Activated T-cell treated with anti-CD3 and anti-CD28 coated beads, Interleukin-2, amount 50 U/mL, for 1 hour (primary cell): Measurements from ENCODE around the gene PLP2.
"Not testable (repeated sequence)": the region's sequence is repeated elsewhere in the genome, so short reads cannot be mapped to it uniquely, and the experiment has no call there.

Source experiments
- DNase-seq: peaks from one replicate; pipeline ENCODE4 v3.0.0-alpha.2; 2020

The PLP2 gene

DNA sequence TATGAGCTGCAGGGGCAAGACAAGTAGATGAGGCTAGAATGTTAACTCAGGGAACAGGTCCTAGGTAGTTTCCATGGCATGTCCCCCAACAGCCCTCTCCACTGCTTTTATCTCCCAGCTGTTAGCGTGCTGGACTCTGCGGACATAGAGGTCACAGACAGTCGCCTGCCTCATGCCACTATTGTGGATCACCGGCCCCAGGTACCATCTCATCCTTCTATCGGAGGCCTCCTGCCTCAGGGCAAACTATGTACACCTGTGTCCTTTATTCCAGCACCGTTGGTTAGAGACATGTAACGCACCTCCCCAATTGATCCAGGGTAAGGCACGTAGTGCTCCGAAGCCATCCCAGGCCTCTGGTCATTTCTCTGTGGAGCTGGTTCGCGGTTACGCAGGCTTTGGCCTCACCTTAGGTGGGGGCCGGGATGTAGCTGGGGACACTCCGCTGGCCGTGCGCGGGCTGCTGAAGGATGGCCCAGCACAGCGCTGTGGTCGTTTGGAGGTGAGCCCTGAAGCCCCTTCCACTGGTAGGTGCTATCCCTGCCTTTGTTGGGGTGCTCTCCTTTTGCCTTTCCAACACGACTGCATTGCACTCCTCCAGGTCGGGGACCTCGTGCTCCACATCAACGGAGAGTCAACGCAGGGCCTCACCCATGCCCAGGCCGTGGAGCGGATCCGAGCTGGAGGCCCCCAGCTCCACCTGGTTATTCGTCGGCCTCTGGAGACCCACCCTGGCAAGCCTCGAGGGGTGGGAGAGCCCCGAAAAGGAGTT is 6.9 kb upstream of the PLP2 start:
- DNase-seq = no peak

DNA sequence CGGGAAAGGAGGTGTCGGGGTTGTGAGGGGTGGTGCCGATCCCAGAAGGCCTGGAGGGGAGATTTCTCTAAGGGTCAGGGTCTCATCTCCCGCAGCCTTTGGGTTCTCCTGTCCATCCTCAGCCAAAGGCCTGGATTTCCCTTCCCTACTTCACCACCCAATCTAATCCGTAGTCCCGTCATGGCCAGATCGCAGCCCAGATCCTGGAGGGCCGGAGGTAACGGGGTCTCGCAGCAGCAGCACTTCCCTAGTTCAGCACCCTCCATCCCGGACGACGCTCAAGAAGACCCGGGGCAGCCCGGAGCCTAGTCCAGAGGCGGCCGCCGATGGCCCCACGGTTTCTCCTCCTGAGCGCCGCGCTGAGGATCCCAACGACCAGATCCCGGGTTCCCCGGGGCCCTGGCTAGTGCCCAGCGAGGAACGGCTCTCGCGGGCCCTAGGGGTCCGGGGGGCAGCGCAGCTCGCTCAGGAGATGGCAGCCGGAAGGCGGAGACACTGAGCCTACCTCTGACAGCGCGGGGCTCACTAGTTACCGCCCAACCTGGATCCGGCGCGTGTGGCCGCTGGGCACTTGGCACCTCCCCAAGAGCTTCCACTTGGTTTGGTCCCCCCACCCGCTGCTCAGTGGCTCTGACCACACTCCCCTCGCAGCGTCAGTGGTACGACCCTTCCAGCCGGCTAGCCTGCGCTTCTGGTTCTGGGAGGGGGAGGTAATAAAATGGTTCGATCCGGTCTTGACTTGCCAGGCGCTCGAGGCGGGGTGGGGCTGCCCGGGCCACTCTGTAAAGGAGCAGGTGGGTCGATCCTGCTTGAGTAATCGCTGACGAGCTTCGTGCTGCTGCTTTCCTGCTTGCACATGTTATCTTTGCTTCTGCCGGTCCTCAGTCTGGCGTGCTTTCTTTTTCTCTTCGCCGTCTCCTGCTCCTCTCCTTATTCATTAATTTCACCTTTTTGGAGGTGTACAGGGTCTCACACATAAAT is 5.5 kb upstream of the PLP2 start:
- DNase-seq = peak; percentile 73

DNA sequence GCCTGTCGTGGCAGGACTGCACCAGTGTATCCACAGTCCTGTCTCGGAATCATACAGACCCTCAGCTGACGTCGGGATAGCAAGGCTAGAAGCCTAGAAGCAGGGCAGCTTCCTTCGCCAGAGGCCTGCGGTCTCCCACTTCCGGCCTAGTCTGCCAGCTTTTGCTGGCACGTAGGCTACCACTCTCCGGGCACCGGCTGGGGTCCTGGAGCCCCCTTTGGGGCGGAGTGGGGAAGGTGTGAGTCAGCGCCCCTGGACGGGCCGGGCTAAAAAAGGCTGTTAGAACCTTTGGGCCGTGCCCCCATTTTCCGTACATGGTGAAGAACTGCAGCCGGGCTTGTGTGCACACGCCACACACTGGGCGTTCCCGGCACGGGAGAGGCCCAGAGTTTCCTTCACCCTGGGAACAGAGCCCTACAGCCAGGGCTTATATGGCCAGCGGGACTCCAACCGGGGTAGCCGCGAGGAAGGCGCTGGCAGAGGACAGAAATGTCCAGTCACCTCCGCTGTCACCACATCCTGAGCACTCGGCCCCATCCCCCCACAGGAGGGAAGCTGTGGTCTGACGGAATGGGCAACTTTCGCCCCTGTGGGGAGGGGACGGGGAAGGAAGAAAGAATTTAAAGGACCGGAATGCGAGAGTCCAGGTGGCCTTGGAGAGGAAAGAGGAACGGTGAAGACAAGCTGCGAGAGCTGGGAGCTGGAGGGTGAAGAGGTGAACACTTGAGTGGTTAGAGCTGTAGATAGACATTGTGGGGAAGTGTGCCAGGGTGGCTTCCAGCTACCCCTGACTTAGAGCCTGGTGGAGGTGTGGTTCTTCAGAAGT is 4.6 kb upstream of the PLP2 start:
- peak; percentile 76 for DNase-seq

DNA sequence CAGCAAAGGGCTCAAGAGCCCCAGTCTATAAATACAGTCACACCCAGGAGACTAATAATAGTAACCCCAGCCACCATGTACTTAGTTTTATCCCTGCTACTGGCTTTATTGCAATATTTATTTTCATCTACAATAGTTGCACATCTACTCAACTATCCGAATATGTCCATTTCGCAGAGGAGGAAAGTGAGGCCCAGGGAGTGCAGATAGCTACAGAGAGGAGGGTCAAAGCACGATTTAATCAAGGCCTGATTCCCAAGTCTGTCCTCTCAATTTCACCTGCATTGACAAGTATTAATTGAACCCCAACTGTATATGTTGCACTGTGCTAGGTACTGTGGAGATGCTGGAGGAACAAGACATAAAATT is 4.0 kb upstream of the PLP2 start:
- no peak for DNase-seq

DNA sequence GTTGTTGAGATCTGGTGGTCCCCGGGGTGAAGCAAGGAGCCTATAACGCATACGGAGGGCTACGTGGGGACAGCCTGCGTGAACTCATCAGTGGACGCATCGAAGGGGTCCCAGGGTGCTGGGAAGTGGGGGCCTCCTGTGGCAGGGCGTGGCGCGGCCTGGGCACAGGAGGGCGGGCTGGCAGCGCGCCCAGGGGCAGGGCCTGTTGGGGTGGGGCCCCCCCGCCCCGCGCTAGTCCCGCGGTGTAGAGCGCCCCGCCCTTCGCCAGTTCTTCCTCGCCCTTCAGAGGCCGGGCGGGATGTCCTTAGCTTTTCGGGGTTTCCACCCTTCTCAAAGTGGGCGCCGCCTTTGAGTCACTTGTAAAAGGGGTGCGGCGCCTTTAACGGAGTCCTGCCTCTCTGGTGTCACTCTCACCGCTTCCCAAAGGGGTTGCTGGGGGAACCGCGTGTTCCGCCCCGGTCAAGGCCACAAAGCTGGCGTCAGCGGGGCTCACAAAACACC is 632 bp downstream of the PLP2 start:
- peak; percentile 76 for DNase-seq

DNA sequence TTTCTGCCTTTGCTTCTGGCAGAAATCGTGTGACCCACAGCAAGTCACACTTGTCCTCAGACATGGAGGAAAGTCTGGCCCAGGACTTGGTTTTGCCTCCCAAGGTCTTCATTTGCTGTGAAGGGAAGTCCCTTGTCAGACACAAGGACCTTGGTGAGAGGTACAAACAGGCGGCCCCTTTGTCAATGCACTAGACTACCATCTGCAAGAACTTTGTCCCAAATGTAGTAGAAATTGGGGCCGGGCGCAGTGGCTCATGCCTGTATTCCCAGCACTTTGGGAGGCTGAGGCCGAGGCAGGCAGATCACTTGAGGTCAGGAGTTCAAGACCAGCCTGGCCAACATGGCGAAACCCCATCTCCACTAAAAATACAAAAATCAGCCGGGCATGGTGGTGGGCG is 1.8 kb downstream of the PLP2 start:
- not testable (repeated sequence) for DNase-seq

DNA sequence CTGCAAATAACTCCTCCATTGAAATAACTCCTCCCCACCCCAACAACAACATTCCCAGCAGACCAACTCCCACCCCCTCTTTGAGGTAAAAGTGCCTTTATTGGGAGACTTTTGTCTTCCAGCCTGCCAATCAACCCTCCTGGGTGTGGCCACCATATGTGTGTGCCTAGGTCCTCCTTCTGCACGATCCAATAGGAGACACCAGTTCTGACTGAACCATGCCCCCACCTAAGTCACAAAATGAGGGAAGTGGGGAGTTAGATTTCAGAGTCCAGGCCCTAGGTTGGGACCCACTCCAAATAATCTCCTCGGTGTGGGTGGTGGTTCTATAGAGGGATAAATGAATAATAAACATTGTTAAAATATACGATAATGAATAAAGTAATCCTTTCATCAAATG is 3.0 kb downstream of the PLP2 start:
- DNase-seq = no peak

DNA sequence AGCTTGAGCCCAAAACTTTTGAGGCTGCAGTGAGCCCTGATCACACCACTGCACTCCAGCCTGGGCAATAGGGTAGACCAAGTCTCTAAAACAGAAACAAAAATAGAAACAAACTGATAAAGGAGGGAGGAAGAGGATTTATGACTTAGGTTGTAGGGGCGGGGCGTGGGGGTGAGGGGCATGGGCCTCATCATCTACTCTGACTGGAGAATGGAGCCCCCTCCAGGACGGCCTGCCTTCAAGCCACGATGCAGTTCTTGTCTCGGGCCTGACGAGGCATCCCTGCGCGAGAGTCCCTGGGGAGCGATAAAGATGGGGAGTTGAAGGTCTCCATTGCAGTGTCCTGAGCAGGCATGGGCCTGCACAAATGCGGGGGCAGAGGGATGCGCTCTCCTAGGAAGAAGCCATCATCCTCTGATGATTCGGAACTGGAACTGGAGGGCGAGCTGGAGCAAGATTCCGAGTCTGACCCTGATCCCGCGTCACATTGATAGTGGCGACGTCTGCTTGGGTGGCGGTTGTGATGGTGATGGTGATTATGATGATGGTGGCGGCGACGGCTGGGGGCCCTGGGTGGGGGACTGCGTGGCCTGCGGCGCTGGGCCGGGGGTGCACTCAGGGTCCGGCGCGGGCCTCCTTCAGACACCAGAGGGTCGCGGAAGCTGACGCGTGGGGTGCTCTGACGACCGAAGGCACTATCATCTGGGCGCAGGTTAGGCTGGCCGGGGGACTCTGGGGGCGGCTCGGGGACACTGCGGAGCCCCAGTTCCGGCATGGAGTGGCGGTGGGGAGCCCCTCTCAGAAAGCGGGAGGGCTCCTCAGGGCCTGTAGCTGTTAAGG is 4.0 kb downstream of the PLP2 start:
- DNase-seq = no peak

DNA sequence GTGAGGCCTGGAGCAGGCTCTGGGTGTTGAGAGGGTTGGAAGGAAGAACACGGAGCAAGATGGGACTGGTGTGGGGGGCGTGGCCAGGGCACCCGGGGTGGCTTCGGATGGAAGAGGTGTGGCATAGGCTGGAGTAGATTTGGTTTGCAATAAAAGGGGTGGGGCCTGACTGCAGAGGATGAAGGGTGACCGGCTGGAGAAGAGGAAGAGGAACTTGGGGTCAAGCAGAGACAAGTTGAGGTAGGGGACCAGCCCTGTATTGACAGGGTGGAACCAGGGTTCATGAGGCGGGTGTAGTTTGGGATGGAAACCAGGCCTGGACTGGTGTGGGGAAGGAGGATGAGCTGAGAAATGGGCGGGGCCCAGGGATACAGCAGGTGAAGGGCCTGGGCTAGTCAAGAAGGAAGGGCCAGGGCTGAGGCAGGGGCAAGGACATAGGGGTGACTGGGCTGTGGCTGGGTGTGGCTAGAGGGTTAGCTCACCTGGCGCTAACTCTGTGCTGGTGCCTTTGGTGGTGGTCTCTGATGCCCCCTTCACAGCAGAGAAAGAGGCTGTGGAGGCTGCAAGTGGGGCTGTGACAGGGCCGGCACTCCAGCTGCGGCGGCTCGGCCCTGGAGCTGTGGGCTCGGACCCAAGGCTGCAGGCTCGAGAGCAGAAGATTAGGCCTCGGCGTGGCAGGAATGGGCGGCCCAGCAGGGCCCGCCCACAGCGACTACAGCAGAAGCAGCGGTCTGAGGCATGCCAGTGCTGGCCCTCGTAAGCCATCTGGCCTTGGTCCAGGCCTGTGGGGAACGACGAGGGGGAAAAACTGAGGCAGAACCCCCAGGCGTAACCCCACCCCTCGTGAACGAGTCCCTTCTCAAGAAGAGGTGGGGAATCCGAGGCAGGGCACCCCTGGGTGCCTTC is 5.0 kb downstream of the PLP2 start:
- DNase-seq = no peak

DNA sequence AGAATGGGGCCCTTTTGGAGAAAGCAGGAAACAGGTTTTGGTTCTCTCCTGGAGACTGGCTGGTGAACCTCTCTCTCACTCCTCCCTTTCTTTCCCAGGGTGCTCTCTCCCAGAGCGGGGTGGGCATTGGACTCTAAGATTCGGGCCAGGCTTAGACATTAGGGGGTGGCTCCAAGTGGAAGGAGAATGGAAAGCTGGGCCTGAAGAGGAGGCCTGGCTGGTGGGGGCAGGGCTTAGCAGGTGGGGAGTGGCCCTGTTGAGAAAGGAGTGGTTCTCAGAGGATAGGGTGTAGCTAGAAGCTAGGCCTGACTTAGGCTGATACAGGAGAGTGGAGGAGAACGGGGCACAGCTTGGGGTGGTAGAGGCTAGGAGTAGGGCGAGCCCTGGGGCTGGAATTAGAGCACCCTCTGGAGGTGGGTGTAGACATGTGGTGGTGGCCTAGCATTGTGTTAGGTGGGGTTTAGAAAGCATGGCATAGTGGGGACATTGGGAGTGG is 5.7 kb downstream of the PLP2 start:
- DNase-seq = no peak

DNA sequence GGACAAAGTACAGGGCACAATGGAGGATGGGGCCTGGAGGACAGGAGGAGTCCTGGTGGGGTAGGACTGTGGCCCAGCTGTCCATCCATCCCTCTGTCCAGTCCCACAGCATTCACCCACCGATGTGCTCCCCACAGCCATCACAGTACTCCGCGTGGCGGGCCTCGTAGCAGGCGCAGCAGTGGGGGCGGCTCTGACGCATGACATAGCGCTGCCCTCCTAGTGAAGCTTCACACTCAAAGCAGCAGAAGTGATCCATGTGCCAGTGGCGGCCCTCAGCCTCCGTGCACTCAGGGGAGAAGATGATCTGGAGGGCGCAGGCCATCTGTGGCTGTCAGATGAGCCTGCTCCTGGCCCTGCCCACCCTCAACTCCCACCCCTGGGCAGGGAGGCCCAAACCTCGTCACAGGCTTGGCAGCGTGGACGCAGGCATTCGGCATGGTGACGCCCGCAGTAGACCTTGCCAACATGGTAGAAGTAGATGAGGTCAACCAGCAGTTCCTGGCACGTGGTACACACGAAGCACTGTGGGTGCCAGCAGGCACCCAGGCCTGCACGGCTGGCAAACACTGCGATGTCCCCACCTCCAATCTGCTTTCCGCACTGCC is 6.3 kb downstream of the PLP2 start:
- DNase-seq = no peak

DNA sequence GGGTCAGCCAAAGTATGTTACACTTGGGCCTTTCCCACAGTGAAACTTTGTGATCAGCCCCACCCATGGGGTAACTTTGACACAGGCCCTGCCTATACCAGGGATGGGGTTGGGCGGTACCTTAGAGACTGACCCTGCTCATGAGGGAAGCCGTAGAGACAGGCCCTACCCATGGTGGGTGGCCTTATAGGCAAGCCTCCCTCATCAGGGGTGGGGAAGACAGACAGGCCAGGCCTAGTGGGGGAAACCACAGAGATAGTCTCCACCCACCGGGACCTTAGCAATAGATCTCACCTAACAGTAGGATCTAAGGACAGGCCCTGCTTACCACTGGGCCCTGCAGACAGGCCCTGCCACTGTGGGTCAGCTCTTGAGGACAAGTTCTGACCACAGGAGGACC is 6.8 kb downstream of the PLP2 start:
- no peak for DNase-seq

DNA sequence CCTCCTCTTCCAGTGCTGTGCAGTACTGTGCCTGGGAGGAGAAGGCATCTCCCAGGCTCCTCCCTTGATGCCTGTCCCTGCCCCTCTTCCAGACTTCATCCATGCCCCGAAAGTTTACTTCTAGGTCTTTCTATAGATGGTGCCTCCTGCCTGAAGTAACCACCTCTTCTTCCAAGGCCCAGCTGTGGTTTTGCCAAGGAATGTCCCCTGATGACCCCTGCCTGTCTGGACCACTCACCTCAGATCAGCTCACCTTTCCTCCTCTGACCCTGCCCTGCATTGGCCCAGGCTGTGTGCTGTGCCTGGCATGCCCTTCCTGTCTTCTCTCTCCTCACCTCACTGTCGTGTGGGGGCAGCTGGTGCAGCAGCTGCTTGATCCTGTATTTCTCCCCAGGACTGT is 7.7 kb downstream of the PLP2 start:
- DNase-seq = no peak

DNA sequence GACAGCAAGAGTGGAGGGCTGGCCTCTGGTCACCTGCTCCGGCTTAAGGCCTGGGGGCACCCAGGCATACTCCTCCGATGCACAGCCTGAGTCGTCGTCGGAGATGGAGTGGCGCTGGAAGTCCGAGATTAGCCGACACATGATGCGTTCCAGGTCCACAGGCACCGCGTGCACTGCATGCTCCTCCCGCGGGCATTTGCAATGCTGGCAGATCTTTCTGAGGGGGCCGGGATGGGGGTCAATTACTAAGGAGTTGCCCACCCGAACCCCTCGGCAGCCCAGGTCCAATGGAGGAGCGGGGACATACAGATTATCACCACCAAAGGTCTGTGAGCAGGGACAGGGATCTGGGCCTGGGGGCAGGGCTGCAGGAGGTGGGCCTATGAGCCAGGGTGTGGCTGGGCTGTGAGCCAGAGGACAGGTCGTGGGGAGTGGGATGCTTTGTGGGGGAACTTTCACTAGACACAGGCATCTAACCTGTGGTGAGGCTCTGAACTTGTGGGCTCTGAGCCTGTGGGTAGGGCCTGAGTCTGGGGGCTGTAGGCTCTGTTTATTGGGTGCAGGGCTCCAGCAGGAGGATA is 12.1 kb downstream of the PLP2 start:
- no peak for DNase-seq

DNA sequence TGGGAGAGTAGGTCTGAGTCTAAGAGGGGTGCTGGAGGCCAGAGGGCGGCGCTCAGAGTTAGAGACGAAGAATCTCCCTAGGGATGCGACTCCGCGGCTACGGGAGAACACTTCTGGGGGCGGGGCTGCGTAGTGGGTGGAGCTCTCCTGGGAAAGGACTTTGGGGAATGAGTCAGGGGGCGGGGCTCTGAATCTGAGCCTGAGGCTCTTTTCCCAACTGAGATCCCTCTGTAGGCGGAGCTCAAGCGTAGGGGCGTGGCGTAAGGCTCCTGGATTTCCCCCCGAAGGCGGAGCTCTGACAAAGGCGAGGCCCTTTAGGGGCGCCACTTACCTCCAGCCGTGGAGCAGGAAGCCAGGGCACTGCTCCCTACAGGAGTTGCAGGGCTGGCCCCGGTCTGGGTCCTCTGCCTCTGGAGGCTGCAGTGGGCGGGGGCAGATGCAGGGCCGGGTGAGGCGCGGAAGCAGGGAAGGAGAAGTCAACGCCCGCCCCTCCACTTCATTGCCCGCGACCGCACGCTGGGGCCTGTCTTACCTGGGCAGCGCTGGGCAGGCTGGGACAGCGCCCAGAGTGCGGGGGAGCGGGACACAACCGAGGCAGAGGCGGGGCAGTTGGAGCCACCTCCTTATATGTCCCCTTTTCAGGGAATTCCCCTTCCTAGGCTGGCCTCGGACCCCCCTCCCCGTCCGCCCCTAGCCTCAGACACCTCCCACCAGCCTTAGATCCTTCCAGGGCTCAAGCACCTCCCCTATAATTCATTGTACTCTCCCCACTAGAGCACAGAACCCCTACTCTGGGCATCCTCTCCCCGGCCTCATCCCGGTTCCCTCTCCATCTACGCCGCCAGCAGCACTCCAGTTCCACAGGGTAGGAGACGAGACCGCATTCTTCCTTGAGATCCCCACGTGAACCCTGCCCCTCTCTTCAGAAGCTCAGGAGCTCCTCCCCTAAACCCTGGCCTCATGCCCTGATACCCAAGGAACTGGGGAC is 12.9 kb downstream of the PLP2 start:
- no peak for DNase-seq

DNA sequence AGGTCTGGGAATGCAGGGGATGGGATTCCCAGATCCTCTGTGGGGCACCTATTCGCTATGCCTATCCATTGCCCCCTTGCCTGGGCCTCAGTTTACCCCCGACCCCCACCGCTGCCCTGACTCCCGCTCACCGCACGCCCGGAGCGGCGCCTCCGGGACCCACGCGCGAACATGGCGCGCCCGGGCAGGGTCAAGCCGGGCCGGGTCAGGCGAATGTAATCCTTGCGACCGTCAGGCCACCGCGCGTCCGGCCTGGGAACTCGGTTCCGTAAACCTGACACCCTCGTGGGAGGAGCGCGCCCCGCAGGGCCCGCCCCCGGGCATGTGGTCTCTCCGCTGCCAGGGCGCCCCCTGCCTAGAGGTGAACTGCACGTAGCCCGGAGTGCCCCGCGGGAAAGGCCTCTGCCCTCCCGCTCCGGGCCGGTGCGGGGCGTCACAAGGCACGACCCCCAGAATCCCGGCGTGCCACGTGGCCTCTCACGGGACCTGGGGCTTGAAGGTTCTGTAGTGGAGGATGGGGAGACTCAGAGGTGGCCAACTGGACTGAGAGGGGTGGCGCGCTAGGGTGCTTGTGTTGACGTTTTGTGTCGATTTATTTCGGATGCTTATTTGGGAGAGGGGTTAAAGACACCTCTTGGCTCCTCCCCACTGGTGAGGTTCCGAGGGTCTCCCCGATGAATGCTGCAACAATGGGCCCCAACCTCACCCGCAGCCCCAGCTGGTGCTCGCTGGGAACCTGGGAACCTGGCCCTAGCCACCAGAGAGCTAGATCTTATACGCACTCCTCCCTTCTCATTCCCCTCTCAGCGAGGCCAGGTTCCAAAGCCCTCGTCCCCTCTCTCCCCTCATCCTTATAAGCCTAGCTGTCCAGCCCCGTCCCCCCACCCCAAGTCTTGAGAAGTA is 14.7 kb downstream of the PLP2 start, which contains the start of gene PRICKLE3:
PRICKLE3 (minus strand) TSS at position 249 of the 903 bp plus-strand sequence; CDS start at position 173, 76 bp downstream.
- DNase-seq = peak; percentile 77

DNA sequence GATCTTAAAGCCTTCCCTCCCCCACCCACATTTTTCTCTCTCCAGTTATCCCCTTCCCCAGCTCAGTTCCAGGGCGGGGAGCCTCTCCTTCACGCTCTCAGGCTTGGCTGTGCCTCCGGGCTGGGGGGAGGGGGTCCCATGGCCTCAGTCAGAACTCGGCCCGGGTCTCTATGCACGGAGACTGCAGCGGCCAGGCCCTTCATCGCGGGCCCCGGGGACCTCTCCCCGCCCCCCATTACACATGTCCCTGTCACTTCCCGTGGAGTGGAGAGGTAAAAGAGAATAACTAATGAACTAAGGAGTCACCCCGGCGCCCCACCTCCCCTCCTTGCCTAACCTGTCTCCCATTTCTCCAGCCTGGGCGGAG is 15.3 kb downstream of the PLP2 start:
- DNase-seq = no peak
